Activated T-cell treated with anti-CD3 and anti-CD28 coated beads, Interleukin-2, amount 50 U/mL, for 24 hours (primary cell): ENCODE results near the gene NXNL1.

ENCODE experiments used
- DNase-seq: peaks from one replicate; pipeline ENCODE4 v3.0.0-alpha.2; 2020
- H3K27ac Mint-ChIP-seq: 2 replicates; pipeline ENCODE4 v1.8.0; 2020; ENCODE audit warnings: mild to moderate bottlenecking, mixed read lengths
- H3K27me3 Mint-ChIP-seq: 2 replicates; pipeline ENCODE4 v1.8.0; 2020; ENCODE audit warnings: mixed read lengths
- H3K36me3 Mint-ChIP-seq: 2 replicates; pipeline ENCODE4 v1.8.0; 2020; ENCODE audit warnings: low read depth, mixed read lengths
- H3K4me1 Mint-ChIP-seq: 2 replicates; pipeline ENCODE4 v1.8.0; 2020; ENCODE audit warnings: low read depth, mixed read lengths
- H3K4me3 Mint-ChIP-seq: 2 replicates; pipeline ENCODE4 v1.8.0; 2020; ENCODE audit warnings: mild to moderate bottlenecking, moderate library complexity, mixed read lengths
- H3K9me3 Mint-ChIP-seq: 2 replicates; pipeline ENCODE4 v1.8.0; 2020; ENCODE audit warnings: mixed read lengths

The NXNL1 gene

GRCh38 chr19:17451820-17452219 lies 8.9 kb downstream of the NXNL1 start:
- no peak overlapping the region for H3K27ac Mint-ChIP-seq
- H3K4me3 Mint-ChIP-seq: no peak overlapping the region
- H3K4me1 Mint-ChIP-seq: peaks cover 18% of the 10 kb centered on the region
- no peaks in the 10 kb centered on the region for H3K36me3 Mint-ChIP-seq
- peaks cover 2% of the 10 kb centered on the region for H3K9me3 Mint-ChIP-seq
- no peak for DNase-seq
- peaks cover 49% of the 10 kb centered on the region for H3K27me3 Mint-ChIP-seq

GRCh38 chr19:17450264-17451075 lies 10.3 kb downstream of the NXNL1 start:
- DNase-seq: peak; percentile 52
- Mint-ChIP-seq H3K27me3 (peaks cover 37% of the 10 kb centered on the region), H3K27ac (peak overlapping the region; percentile 72), H3K4me1 (peaks cover 18% of the 10 kb centered on the region), H3K4me3 (no peak overlapping the region), H3K9me3 (peaks cover 2% of the 10 kb centered on the region), H3K36me3 (no peaks in the 10 kb centered on the region)

GRCh38 chr19:17448131-17448967 lies 12.4 kb downstream of the NXNL1 start, which contains the start of gene TMEM221:
TMEM221 (minus strand) TSS chr19:17448668; CDS start chr19:17448462, 206 bp downstream.
- peak; percentile 65 for DNase-seq
- H3K4me1 Mint-ChIP-seq: peaks cover 15% of the 10 kb centered on the region

GRCh38 chr19:17447704-17448130 lies 13.0 kb downstream of the NXNL1 start:
- Mint-ChIP-seq H3K9me3 (peaks cover 2% of the 10 kb centered on the region), H3K27me3 (peaks cover 20% of the 10 kb centered on the region), H3K36me3 (no peaks in the 10 kb centered on the region), H3K27ac (no peak overlapping the region), H3K4me3 (no peak overlapping the region), H3K4me1 (peaks cover 14% of the 10 kb centered on the region)
- peak; percentile 36 for DNase-seq

More at GRCh38 chr19:17448131-17448967, 12.4 kb downstream of the NXNL1 start, which contains the start of gene TMEM221:
- Mint-ChIP-seq H3K36me3 (no peaks in the 10 kb centered on the region), H3K27me3 (peaks cover 22% of the 10 kb centered on the region), H3K9me3 (peaks cover 2% of the 10 kb centered on the region), H3K27ac (no peak within 1 kb of the TSS), H3K4me3 (peak within 1 kb of the TSS; percentile 41)

- Mint-ChIP-seq H3K9me3 (peaks cover 2% of the 10 kb centered on the region), H3K4me1 (peaks cover 10% of the 10 kb centered on the region), H3K36me3 (no peaks in the 10 kb centered on the region), H3K4me3 (no peak overlapping the region), H3K27ac (no peak overlapping the region), H3K27me3 (peaks cover 14% of the 10 kb centered on the region)
- DNase-seq: no peak
Observed at GRCh38 chr19:17445526-17446165, 15.1 kb downstream of the NXNL1 start.

- H3K4me3 Mint-ChIP-seq: no peak overlapping the region
- no peaks in the 10 kb centered on the region for H3K4me1 Mint-ChIP-seq
- no peak overlapping the region for H3K27ac Mint-ChIP-seq
- peak; percentile 53 for DNase-seq
- no peaks in the 10 kb centered on the region for H3K36me3 Mint-ChIP-seq
- no peaks in the 10 kb centered on the region for H3K27me3 Mint-ChIP-seq
- no peaks in the 10 kb centered on the region for H3K9me3 Mint-ChIP-seq
Observed at GRCh38 chr19:17441241-17442021, 19.3 kb downstream of the NXNL1 start.

- no peaks in the 10 kb centered on the region for H3K27me3 Mint-ChIP-seq
- H3K4me1 Mint-ChIP-seq: no peaks in the 10 kb centered on the region
- no peak overlapping the region for H3K27ac Mint-ChIP-seq
- H3K9me3 Mint-ChIP-seq: no peaks in the 10 kb centered on the region
- DNase-seq: no peak
- H3K36me3 Mint-ChIP-seq: no peaks in the 10 kb centered on the region
- no peak overlapping the region for H3K4me3 Mint-ChIP-seq
Observed at GRCh38 chr19:17436874-17437267, 23.9 kb downstream of the NXNL1 start.

GRCh38 chr19:17436094-17436873 lies 24.4 kb downstream of the NXNL1 start:
- no peak overlapping the region for H3K27ac Mint-ChIP-seq
- no peaks in the 10 kb centered on the region for H3K4me1 Mint-ChIP-seq
- H3K27me3 Mint-ChIP-seq: no peaks in the 10 kb centered on the region
- H3K9me3 Mint-ChIP-seq: no peaks in the 10 kb centered on the region
- H3K36me3 Mint-ChIP-seq: no peaks in the 10 kb centered on the region
- DNase-seq: no peak
- no peak overlapping the region for H3K4me3 Mint-ChIP-seq

- no peaks in the 10 kb centered on the region for H3K9me3 Mint-ChIP-seq
- no peaks in the 10 kb centered on the region for H3K4me1 Mint-ChIP-seq
- H3K27ac Mint-ChIP-seq: no peak overlapping the region
- H3K27me3 Mint-ChIP-seq: no peaks in the 10 kb centered on the region
- H3K36me3 Mint-ChIP-seq: no peaks in the 10 kb centered on the region
- no peak for DNase-seq
- H3K4me3 Mint-ChIP-seq: no peak overlapping the region
Observed at GRCh38 chr19:17435218-17435617, 25.5 kb downstream of the NXNL1 start.

GRCh38 chr19:17431417-17431816 lies 29.3 kb downstream of the NXNL1 start:
- no peak for DNase-seq
- Mint-ChIP-seq H3K36me3 (no peaks in the 10 kb centered on the region), H3K4me1 (no peaks in the 10 kb centered on the region), H3K27ac (no peak overlapping the region), H3K27me3 (no peaks in the 10 kb centered on the region), H3K9me3 (no peaks in the 10 kb centered on the region), H3K4me3 (no peak overlapping the region)

GRCh38 chr19:17429641-17430113 lies 31.0 kb downstream of the NXNL1 start:
- Mint-ChIP-seq H3K36me3 (no peaks in the 10 kb centered on the region), H3K4me1 (peaks cover 1% of the 10 kb centered on the region), H3K27me3 (no peaks in the 10 kb centered on the region), H3K9me3 (no peaks in the 10 kb centered on the region), H3K27ac (no peak overlapping the region), H3K4me3 (no peak overlapping the region)
- DNase-seq: no peak

- no peaks in the 10 kb centered on the region for H3K27me3 Mint-ChIP-seq
- DNase-seq: peak; percentile 49
- H3K4me1 Mint-ChIP-seq: peaks cover 11% of the 10 kb centered on the region
- H3K9me3 Mint-ChIP-seq: no peaks in the 10 kb centered on the region
- peaks cover 16% of the 10 kb centered on the region for H3K36me3 Mint-ChIP-seq
- no peak overlapping the region for H3K27ac Mint-ChIP-seq
- no peak overlapping the region for H3K4me3 Mint-ChIP-seq
Observed at GRCh38 chr19:17424743-17425365, 35.9 kb downstream of the NXNL1 start.
